Activated CD4-positive, alpha-beta memory T cell treated with anti-CD3 and anti-CD28 coated beads for 36 hours (primary cell): ENCODE measurements around the gene SYNJ1. TPM values are rescaled to one million over a fixed set of nuclear protein-coding genes. Genes with fewer than 3 reads are reported as not detected.

Experiments
- CTCF ChIA-PET: fragments of 350-600 bp; sonication (Branson Sonifier 250); formaldehyde crosslinking; loops from one replicate; lab custom pipeline; 2021; ENCODE audit warnings: antibody characterized with exemption, inconsistent platforms; lab: Charles Lee
- POLR2A ChIA-PET: fragments of 350-600 bp; sonication (Branson Sonifier 250); formaldehyde crosslinking; loops from one replicate; lab custom pipeline; 2021; ENCODE audit warnings: antibody characterized with exemption; lab: Charles Lee
- DNase-seq: peaks from one replicate; pipeline ENCODE4 v3.0.0-alpha.2; 2020
- H3K27ac Mint-ChIP-seq: one replicate; pipeline ENCODE4 v1.8.0; 2021; ENCODE audit warnings: mixed read lengths
- H3K27me3 Mint-ChIP-seq: one replicate; pipeline ENCODE4 v1.8.0; 2021; ENCODE audit warnings: mixed read lengths
- H3K36me3 Mint-ChIP-seq: one replicate; pipeline ENCODE4 v1.8.0; 2021; ENCODE audit warnings: mixed read lengths
- H3K4me1 Mint-ChIP-seq: one replicate; pipeline ENCODE4 v1.8.0; 2021; ENCODE audit warnings: low read depth, mixed read lengths
- H3K4me3 Mint-ChIP-seq: one replicate; pipeline ENCODE4 v1.8.0; 2021; ENCODE audit warnings: mild to moderate bottlenecking, mixed read lengths
- H3K9me3 Mint-ChIP-seq: one replicate; pipeline ENCODE4 v1.8.0; 2021; ENCODE audit warnings: mixed read lengths
- intact Hi-C: fragments of 100-400 bp; cut with micrococcal nuclease; formaldehyde crosslinking; loops from one replicate; pipeline ENCODE4 v1.15.1; 2023
- total RNA-seq, 2 experiments: library from RNA; stranded (reverse); gene quantifications; one replicate each; pipeline ENCODE4 v1.2.3, GENCODE V29; 2021

SYNJ1 gene
- total RNA-seq, 2 experiments from 2014 or later, result 13.3 to 14.2 TPM

DNA sequence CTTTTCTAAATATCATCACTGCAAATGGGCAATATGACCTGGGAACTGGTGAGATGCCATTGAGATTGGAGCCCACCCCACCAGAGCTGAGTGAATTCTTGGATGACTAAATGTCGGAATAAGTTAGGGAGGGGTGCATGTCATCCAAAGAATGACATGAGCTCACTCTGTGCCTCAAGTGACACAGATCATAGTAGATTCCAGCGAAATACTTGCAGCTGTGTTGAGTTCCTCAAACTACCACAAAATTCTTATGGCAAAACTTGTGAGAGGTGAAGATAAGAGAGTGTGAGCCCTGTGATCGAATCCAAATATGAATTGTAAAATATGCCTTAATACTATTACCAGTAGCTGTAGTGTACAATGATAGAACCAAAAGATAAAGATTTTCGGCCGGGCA lies 140.2 kb downstream of the SYNJ1 start:
- Mint-ChIP-seq H3K4me3 (no peak overlapping the region), H3K36me3 (no peaks in the 10 kb centered on the region), H3K27me3 (no peaks in the 10 kb centered on the region), H3K27ac (no peak overlapping the region), H3K4me1 (no peaks in the 10 kb centered on the region), H3K9me3 (no peaks in the 10 kb centered on the region)
- intact Hi-C loops, result no loop called here
- no peak for DNase-seq
- ChIA-PET CTCF (interaction anchor here (0.7 to 4.6 kb wide), 3 partner anchors 14 to 381 kb away, joined by 4 to 20 read pairs (median 7); no protein-coding TSS in a partner anchor), POLR2A (interaction anchor here (0.6 kb wide), 2 partner anchors 25 to 57 kb away, joined by 4 to 5 read pairs; partner anchors contain the start of gene CFAP298)

DNA sequence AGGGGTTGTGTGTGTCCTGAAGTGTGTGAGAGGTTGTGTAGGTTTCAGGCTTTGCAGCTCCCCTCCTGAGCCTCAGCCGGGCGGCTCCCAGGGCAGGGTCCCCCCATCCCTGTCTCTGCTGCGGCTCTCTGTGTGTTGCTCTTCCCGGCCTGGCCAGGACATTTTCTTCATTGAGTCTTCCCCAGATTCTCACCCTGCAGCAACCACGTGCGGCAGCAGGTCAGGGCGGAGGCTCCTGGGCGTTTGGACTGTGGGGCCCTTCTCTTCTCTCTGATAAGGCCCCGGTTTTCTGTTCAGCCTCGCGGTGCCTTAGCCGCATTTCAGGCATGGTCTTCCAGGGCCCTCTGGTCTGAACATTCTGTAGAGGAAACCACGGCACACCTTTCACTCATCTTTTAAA lies 140.7 kb downstream of the SYNJ1 start:
- ChIA-PET POLR2A (no interaction called here), CTCF (interaction anchor here (1.5 kb wide), 1 partner anchor 184 kb away, joined by 7 read pairs; no protein-coding TSS in a partner anchor)
- intact Hi-C loops, result no loop called here
- Mint-ChIP-seq H3K4me3 (no peak overlapping the region), H3K4me1 (no peaks in the 10 kb centered on the region), H3K27ac (no peak overlapping the region), H3K9me3 (no peaks in the 10 kb centered on the region), H3K27me3 (no peaks in the 10 kb centered on the region), H3K36me3 (no peaks in the 10 kb centered on the region)
- no peak for DNase-seq

DNA sequence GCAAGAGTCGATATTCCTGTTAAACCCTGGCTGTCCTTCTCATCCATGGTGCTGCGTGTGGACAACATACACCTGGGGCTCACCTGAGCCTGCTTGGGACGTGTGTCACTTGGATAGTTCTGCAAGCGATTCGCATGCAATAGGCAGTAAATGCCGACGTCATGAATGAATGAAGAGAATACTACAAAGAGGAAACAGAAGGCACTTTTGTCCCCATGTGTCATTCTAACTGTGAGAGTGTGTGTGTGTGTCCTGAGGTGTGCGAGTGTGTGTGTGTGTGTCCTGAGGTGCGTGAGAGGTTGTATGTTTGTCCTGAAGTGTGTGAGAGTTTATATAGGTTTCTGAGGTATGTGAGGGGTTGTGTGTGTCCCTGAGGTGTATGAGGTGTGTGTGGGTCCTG lies 141.8 kb downstream of the SYNJ1 start:
- ChIA-PET POLR2A (no interaction called here), CTCF (no interaction called here)
- no peak for DNase-seq
- no peaks in the 10 kb centered on the region for H3K27me3 Mint-ChIP-seq
- intact Hi-C loops, result no loop called here
- no peak overlapping the region for H3K4me3 Mint-ChIP-seq
- H3K9me3 Mint-ChIP-seq, result no peaks in the 10 kb centered on the region
- H3K27ac Mint-ChIP-seq, result no peak overlapping the region
- H3K4me1 Mint-ChIP-seq, result no peaks in the 10 kb centered on the region
- H3K36me3 Mint-ChIP-seq, result no peaks in the 10 kb centered on the region

DNA sequence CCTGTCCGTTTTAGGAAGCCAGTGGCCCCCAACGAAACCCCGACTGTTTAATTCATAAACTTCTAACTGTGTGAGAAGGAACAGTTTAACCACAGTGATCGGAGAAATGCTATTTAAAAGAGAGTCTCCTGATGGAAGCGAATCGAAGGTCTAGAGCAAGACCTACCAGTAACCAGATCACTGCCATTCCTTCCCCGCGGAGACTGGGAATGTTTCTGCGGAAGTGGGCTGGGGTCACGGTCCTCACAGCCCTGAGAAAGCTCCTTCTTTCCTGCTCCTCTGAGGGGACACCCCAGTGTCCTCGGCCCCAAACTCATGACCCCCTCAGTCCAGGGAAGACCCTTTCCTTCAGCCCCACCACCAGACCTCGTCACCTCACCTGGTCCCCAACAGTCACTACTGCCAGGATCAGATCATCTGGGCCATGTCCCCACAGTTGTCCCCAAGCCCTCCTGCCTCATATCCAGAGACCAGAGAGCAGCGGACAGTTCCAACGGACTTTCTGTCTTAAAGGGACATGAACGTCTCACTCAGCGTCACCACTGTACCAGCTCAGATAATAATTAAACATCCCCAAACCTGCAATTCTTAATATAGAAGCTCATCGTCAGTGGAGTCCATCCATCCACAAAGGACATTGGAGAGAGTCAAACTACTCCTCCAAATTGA lies 142.6 kb downstream of the SYNJ1 start, which contains the start of gene TCP10L:
TSS of gene TCP10L (minus strand) at position 482 of the 669 bp plus-strand sequence. CDS start 1,219 bp downstream, outside the sequence.
- Mint-ChIP-seq H3K27me3 (no peaks in the 10 kb centered on the region), H3K4me3 (no peak within 1 kb of the TSS), H3K36me3 (no peaks in the 10 kb centered on the region), H3K27ac (no peak within 1 kb of the TSS), H3K9me3 (no peaks in the 10 kb centered on the region), H3K4me1 (no peaks in the 10 kb centered on the region)
- ChIA-PET CTCF (no interaction called here), POLR2A (no interaction called here)
- intact Hi-C loops, result no loop called here
- no peak for DNase-seq

DNA sequence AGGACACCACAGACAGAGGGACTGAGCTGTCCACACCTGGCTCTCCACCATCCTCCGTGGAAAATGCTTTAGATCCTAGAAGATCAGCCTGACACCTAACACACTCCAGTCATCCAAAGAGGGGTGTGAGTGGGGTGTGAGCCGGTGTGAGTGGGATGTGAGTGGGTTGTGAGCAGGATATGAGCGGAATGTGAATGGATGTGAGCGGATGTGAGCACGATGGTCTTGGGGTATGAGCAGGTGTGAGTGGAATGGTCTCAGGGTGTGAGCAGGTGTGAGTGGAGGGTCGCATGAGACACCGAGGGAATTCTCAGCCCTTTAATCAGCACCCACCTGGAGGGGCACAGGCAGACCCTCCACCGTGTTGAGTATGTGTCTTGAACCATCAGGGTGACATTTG lies 143.3 kb downstream of the SYNJ1 start:
- H3K9me3 Mint-ChIP-seq, result no peaks in the 10 kb centered on the region
- no peak overlapping the region for H3K4me3 Mint-ChIP-seq
- ChIA-PET POLR2A (no interaction called here), CTCF (no interaction called here)
- H3K4me1 Mint-ChIP-seq, result no peaks in the 10 kb centered on the region
- H3K27me3 Mint-ChIP-seq, result no peaks in the 10 kb centered on the region
- no peak overlapping the region for H3K27ac Mint-ChIP-seq
- H3K36me3 Mint-ChIP-seq, result no peaks in the 10 kb centered on the region
- intact Hi-C loops, result no loop called here
- DNase-seq, result no peak

DNA sequence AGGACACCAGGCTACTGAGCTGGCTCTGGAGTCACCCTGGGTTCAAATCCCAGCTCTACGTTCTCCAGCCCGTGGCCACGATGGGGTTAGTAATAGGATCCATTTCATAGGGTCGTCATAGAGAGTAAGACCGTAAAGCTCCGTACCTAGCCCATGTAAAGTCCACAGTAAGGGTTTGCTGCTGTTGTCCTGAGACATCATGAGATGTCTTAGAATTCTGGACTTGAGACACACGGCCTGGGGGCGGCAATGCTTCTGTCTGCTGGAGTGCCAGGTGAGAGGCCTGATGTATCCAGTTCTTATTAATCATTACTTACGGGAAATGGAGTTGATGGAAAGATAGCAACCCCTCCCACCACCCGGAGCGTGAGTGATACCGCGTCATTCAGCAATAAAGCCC lies 146.1 kb downstream of the SYNJ1 start:
- DNase-seq, result no peak
- Mint-ChIP-seq H3K27ac (no peak overlapping the region), H3K27me3 (no peaks in the 10 kb centered on the region), H3K4me1 (no peaks in the 10 kb centered on the region), H3K9me3 (no peaks in the 10 kb centered on the region), H3K4me3 (no peak overlapping the region), H3K36me3 (no peaks in the 10 kb centered on the region)
- POLR2A ChIA-PET, result no interaction called here
- CTCF ChIA-PET, result no interaction called here
- intact Hi-C loops, result no loop called here

DNA sequence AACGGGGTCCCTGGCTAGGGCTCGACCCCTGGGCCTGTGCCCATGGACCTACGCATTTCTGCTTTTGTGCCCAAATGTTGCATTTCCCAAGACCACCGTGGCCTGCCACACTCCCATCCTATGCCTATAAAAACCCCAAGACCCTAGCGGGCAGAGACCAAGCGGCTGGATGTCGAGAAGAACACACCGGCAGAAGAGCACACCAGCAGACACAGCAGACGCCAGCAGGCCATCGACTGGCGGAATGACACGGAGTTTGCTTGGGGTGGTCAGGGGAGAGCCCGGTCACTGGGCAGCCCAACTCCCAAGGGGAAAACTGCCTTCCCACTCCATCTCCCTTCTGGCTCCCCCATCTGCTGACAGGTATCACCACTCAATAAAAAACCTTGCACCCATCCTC lies 146.9 kb downstream of the SYNJ1 start:
- DNase-seq, result no peak
- Mint-ChIP-seq H3K4me3 (no peak overlapping the region), H3K4me1 (no peaks in the 10 kb centered on the region), H3K36me3 (no peaks in the 10 kb centered on the region), H3K9me3 (no peaks in the 10 kb centered on the region), H3K27ac (no peak overlapping the region), H3K27me3 (no peaks in the 10 kb centered on the region)
- intact Hi-C loops, result no loop called here
- CTCF ChIA-PET, result no interaction called here
- POLR2A ChIA-PET, result no interaction called here

Other genes starting within 250 kb of the SYNJ1 start
- gene TCP10L, start 142.5 kb downstream of the SYNJ1 start, total RNA-seq, result under 1 TPM; 0.50 to 0.65 TPM
- gene CFAP298, start 115.6 kb downstream of the SYNJ1 start, total RNA-seq, result 10 to 100 TPM; 39.4 to 41.8 TPM
- gene PAXBP1, start 43.7 kb upstream of the SYNJ1 start, total RNA-seq, result 10 to 100 TPM; 43.5 to 46.2 TPM